Measurements from ENCODE around the gene PRR15.

Gene PRR15

DNA sequence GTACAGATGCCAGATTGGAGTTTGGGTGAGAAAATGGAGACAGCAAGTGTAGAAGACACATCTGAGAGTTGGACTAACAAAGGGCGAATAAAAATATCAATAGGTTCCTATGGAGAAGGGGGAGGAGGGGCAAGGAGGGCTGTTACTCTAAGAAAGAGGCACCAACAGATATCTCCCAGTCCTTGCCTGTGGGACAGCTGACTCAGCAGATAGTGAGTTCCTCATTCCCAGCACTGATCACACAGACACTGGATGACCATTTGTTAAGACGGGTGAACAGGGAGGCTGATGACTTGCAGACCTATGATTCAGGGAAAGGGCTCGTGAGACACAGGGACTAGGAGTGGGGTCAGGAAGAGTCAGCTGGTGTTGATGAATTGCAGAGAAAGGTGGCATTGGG, 5.7 kb upstream of the PRR15 start:
- TF ChIP-seq, protein P1, sequence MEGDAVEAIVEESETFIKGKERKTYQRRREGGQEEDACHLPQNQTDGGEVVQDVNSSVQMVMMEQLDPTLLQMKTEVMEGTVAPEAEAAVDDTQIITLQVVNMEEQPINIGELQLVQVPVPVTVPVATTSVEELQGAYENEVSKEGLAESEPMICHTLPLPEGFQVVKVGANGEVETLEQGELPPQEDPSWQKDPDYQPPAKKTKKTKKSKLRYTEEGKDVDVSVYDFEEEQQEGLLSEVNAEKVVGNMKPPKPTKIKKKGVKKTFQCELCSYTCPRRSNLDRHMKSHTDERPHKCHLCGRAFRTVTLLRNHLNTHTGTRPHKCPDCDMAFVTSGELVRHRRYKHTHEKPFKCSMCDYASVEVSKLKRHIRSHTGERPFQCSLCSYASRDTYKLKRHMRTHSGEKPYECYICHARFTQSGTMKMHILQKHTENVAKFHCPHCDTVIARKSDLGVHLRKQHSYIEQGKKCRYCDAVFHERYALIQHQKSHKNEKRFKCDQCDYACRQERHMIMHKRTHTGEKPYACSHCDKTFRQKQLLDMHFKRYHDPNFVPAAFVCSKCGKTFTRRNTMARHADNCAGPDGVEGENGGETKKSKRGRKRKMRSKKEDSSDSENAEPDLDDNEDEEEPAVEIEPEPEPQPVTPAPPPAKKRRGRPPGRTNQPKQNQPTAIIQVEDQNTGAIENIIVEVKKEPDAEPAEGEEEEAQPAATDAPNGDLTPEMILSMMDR (IDR thresholded peaks at IDR 0.05; ENCODE audit: extremely low read depth, insufficient read depth, missing control alignments) = no peak
- in situ Hi-C loops (cut with MboI; ENCODE audit: low pct_unique_long_range_greater_than_20kb, low sequenced_read_pairs, unreplicated experiment) = no loop called here
- DNase-seq (ENCODE audit: low spot score) = no peak

DNA sequence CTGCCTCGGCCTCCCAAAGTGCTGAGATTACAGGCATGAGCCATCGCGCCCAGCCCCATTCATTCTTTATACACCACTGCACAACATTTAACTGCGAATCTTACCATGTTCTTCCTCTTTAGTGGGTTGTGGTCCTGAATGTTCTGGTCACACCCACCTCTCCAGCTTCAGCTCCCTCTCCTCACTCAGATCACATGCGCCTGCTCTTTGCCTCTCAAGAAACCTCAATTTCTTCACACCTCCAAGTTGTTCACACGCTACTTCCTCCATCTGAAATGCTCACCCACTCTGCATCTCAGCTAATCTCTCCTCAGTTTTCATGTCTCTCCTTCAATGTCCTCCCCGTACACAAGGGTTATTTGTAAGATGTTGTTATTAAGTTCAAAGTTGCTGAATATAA, 2.4 kb upstream of the PRR15 start:
- DNase-seq (ENCODE audit: low spot score) = no peak
- in situ Hi-C loops (cut with MboI; ENCODE audit: low pct_unique_long_range_greater_than_20kb, low sequenced_read_pairs, unreplicated experiment) = no loop called here
- TF ChIP-seq, protein P1 (IDR thresholded peaks at IDR 0.05; ENCODE audit: extremely low read depth, insufficient read depth, missing control alignments) = no peak

DNA sequence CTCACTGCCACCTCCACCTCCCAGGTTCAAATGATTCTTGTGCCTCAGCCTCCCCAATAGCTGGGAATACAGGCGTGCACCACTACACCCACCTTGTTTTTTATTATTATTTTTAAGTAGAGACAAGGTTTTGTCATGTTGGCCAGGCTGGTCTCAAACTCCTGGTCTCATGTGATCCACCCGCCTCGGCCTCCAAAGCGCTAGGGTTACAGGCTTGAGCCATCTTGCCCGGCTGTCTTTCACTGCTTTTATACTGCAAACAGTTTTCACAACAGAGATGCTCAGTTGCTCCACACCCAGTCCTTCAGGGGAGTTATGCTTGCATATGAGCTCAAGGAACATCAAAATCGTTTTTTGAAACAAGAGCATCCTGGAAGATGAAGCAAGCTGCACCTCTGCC, 1.3 kb upstream of the PRR15 start:
- TF ChIP-seq, protein P1 (IDR thresholded peaks at IDR 0.05; ENCODE audit: extremely low read depth, insufficient read depth, missing control alignments) = no peak
- no peak for DNase-seq (ENCODE audit: low spot score)
- in situ Hi-C loops (cut with MboI; ENCODE audit: low pct_unique_long_range_greater_than_20kb, low sequenced_read_pairs, unreplicated experiment) = no loop called here

DNA sequence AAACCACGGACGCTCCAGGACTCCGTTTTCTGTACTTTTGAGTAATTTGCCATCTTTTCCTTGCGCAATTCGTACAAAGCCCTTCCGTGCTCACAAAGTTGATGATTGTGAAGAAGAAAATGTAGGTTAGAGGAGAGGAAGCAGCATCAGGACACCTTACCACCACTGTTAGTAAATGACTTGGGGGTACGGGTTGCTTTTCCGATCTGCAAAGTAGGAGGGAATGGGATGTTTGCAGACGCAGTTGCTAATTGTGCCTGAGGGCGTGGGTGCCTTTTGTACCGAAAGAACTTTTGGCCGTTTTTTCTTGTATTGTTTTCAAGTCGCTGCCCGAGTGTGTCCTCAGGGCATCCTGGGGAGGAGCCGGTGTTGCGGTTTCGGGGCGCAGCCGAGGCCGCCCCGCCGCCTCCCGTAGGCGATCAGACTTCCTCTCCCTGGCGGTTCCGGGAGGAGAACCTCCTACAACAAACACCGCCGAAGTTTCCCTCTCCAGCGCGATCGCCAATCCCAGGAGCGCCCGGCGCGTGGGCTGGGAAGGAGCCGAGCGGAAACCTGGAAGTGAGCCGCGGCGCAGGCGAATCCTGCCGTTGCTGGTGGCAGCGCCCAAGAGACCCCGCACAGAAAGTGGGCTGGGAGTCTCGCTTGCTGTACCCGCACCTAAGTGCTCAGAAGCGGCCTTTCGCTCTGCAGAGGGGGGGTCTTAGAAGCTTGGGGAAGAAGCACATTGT, 1.0 kb downstream of the PRR15 start:
- in situ Hi-C loops (cut with MboI; ENCODE audit: low pct_unique_long_range_greater_than_20kb, low sequenced_read_pairs, unreplicated experiment) = no loop called here

DNA sequence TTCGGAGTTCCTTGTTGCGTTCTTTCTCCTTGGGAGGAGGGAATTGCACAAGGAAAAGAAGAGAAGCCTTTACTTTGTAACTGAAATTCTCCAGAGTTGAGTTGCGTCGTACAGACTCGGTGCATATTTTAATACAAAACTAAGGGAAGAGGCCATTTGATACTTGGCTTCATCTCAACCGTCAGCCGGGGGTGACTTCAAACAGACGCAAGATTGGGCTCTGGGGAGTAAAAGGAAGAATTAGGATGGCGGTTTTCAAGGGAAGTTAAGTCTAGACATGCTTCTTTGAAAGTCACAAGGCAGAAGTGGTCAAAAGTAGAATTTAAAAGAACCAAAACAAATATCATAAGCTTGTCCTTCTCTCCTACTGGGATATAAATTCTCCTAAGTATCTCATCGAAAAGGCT, 1.6 kb downstream of the PRR15 start:
- in situ Hi-C loops (cut with MboI; ENCODE audit: low pct_unique_long_range_greater_than_20kb, low sequenced_read_pairs, unreplicated experiment) = no loop called here
- DNase-seq (ENCODE audit: low spot score) = peak; percentile 32
- TF ChIP-seq, protein P1 (IDR thresholded peaks at IDR 0.05; ENCODE audit: extremely low read depth, insufficient read depth, missing control alignments) = no peak

More for the DNA sequence above, 1.0 kb downstream of the PRR15 start:
- peak; percentile 44 for DNase-seq (ENCODE audit: low spot score)
- TF ChIP-seq, protein P1 (IDR thresholded peaks at IDR 0.05; ENCODE audit: extremely low read depth, insufficient read depth, missing control alignments) = no peak

DNA sequence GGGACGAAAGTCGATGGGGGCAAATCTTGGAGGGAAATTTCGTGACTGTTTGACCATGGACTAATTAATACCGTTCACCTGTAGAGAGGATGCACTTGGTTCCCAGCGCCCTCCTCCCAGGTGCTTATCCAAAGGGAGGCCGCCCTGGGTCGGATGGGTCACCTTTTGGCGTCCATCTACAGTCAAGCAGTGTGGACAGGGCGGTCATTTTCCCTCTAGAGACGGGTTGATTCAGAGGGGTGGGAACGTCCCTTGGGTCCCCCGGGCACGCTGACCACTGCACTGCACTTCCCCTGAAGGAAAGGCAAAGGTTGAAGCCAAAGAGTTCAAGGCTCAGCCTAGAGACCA, 2.0 kb downstream of the PRR15 start:
- no peak for DNase-seq (ENCODE audit: low spot score)
- TF ChIP-seq, protein P1 (IDR thresholded peaks at IDR 0.05; ENCODE audit: extremely low read depth, insufficient read depth, missing control alignments) = no peak
- in situ Hi-C loops (cut with MboI; ENCODE audit: low pct_unique_long_range_greater_than_20kb, low sequenced_read_pairs, unreplicated experiment) = no loop called here

Data from GM13977 (cell line).